Stimulated activated CD8-positive, alpha-beta memory T cell treated with anti-CD3 and anti-CD28 coated beads, Interleukin-15, amount 100 ng/mL, for 48 hours (primary cell): ENCODE results near the gene GINS2.

Experiments used
- DNase-seq, 2 donors: peaks; one replicate each; pipeline ENCODE4 v3.0.0-alpha.2; 2020; ENCODE audit warnings: low read depth in 2 of 2

The GINS2 gene

GRCh38 chr16:85688586-85689284 lies at the start of gene GINS2:
Gene GINS2, minus strand, starts transcription at chr16:85688954. Its CDS starts 56 bp downstream, at chr16:85688898.
- peak; percentile 92 to 96 for DNase-seq

GRCh38 chr16:85736921-85737320 lies 48.2 kb upstream of the GINS2 start:
- DNase-seq: no peak

GRCh38 chr16:85735946-85736345 lies 47.2 kb upstream of the GINS2 start:
- DNase-seq: no peak

DNA sequence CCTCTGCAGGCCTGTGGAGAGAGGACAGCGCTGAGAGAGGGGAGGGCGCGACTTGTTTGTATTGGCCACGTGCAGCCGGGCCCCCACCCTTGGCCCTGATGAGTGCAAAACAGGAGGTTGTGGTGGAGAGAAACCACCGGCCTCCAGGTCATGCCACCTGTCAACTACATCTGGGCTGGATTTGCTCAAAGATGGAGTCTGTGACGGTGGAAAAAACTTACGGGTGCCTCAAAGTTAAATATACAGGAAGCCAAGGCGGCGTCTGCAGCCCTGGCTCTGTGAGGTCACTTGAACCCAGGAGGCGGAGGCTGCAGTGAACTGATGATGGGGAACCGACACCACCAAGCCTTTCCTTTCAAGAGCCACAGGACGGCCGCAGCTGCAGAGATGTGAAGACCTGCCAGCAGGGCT lies 46.5 kb upstream of the GINS2 start:
- peak in 1 of 2 donors; percentile 26 for DNase-seq

GRCh38 chr16:85734311-85735017 lies 45.7 kb upstream of the GINS2 start:
- DNase-seq: no peak

GRCh38 chr16:85733839-85734170 lies 45.1 kb upstream of the GINS2 start:
- no peak for DNase-seq

- DNase-seq: no peak
Observed at GRCh38 chr16:85733155-85733838, 44.5 kb upstream of the GINS2 start.

DNA sequence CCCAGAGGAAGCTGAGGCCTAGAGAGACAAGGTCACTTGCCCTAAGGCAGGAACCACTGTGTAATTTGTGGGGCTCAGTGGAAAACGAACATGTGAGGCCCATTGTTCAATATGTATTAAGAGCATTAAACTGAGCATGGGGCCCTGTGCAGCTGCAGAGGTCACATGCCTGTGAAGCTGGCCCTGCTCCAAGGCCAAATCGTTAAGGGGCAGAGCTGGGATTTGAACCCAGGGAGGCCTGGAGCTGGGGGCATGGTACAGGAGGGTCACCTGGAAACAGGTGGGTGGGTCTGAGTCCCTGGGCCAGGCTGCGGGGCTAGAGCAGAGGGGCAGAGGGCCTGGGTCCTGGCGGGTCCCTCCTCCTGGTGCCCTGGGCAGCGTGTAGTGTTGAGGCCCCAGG lies 42.4 kb upstream of the GINS2 start:
- DNase-seq: no peak

GRCh38 chr16:85730186-85730465 lies 41.4 kb upstream of the GINS2 start:
- DNase-seq: no peak

- no peak for DNase-seq
Observed at GRCh38 chr16:85729452-85730185, 40.9 kb upstream of the GINS2 start.

GRCh38 chr16:85728879-85729278 lies 40.1 kb upstream of the GINS2 start:
- no peak for DNase-seq

- no peak for DNase-seq
Observed at GRCh38 chr16:85724936-85725335, 36.2 kb upstream of the GINS2 start.

GRCh38 chr16:85724126-85724879 lies 35.5 kb upstream of the GINS2 start:
- no peak for DNase-seq

GRCh38 chr16:85722128-85722893 lies 33.6 kb upstream of the GINS2 start:
- no peak for DNase-seq

- DNase-seq: no peak
Observed at GRCh38 chr16:85720302-85720637, 31.5 kb upstream of the GINS2 start.

DNA sequence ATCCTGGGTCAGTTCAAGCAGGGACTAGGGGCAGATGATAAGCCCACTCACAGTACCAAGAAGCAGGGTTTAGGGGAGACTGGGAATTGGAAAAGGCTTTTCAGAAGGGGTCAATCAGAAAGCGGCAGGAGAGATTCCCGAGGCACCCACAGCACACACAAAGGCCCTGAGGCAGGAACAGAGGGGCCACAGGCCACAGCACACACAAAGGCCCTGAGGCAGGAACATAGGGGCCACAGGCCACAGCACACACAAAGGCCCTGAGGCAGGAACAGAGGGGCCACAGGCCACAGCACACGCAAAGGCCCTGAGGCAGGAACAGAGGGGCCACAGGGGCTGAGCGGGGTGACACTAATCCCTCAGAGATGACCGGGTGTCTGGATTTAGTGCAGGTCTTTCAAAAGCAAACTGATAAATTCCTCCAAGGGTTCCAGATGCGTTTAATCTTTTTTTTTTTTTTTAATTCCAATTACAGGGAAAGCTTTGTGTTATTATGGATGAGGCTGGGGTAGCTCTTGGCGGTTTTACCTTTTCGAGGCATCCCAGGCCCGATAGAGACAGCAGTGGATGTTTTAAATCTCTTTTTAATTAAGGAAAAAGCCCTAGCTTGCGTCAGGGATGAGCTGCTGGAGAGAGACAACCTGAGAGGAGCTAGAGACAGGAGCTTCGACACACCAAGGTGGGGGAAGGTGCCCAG lies 31.0 kb upstream of the GINS2 start:
- DNase-seq: no peak

DNA sequence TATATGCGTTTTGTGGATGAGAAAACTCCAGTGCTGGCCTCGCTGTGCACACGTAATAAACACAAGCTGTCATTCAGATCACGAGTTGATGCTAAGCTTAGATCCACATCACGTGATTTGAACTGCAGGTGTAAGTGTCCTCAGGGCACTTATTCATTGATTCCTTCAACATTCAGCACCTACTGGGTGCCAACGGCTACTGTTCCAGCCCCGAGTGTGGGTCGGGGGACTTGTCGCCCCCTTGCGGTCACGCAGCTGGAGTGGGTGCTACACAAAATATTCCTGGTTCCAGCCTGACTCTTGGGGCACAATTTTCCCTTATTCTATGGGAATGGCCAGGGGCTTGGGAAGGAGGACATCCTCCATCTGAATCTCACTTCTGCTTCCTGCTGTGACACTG lies 29.9 kb upstream of the GINS2 start:
- no peak for DNase-seq

DNA sequence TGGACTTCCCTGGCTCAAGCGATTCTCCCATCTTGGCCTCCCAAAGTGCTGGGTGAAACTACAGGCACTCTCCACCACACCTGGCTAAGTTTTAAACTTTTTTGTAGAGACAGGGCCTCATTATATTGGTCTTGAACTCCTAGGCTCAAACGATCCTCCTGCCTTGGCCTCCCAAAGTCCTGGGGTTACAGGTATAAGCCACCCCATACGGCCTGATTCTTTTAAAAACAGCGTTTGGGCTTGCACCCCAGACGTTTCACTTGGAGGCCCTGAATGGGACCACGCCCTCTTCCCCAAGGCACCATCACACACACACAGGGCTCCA lies 29.4 kb upstream of the GINS2 start:
- no peak for DNase-seq

GRCh38 chr16:85717393-85718152 lies 28.8 kb upstream of the GINS2 start:
- peak; percentile 17 to 41 for DNase-seq

- DNase-seq: no peak
Observed at GRCh38 chr16:85716680-85717038, 27.9 kb upstream of the GINS2 start.
